ENCODE results near the gene NXPE3. TPM values are rescaled to one million over a fixed set of nuclear protein-coding genes. Genes with fewer than 3 reads are reported as not detected.

Gene NXPE3
- polyA plus RNA-seq, 1 donor (not counting 4 experiments of a cell fraction or from before 2014, with no cell fraction given): 16.8 TPM

DNA sequence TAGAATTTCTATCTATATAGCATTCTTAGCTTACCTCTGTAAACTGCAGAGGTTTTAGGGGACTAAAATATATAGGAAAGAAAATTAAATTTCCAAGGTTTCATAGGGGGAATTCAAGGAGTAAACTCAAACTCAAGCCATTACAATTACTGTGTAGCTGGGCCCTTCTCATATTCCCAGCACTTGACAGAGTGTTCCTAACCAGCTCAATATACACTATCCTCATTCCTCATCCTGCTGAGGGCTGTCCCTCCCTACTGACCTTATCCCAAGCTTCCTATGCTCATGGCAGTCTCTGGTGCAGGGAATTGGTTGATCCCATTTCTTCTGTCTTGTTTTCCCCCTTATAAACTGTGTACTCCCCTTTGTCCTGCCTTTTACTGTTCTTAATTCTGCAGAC is 33.9 kb downstream of the NXPE3 start:
- Histone ChIP-seq H3K36me3 (ENCODE audit: control insufficient read depth in 2 of 2, extremely low read depth in 1 of 2, insufficient read depth in 2 of 2, low read length in 2 of 2) (no peaks in the 10 kb centered on the region), H3K9me1 (ENCODE audit: control insufficient read depth, extremely low read depth, insufficient read depth, low read length) (no peaks in the 10 kb centered on the region), H3K27ac (ENCODE audit: control insufficient read depth, insufficient read depth, low read length) (no peak overlapping the region), H3K9me3 (ENCODE audit: control insufficient read depth, low read depth, low read length) (no peaks in the 10 kb centered on the region), H3K9ac (ENCODE audit: control insufficient read depth, extremely low read depth, insufficient read depth, low read length) (no peak overlapping the region), H3K79me2 (ENCODE audit: control insufficient read depth, insufficient read depth, low read length) (no peaks in the 10 kb centered on the region), H2AFZ (ENCODE audit: control insufficient read depth, low read length) (no peak overlapping the region), H3K4me2 (ENCODE audit: control insufficient read depth, extremely low read depth, insufficient read depth, low read depth, low read length) (no peak overlapping the region), H3K27me3 (ENCODE audit: control insufficient read depth, extremely low read depth, insufficient read depth, low read length) (no peaks in the 10 kb centered on the region), H3K4me1 (ENCODE audit: control insufficient read depth, extremely low read depth, insufficient read depth, low read length) (peaks cover 4% of the 10 kb centered on the region), H3K4me3 (ENCODE audit: control insufficient read depth in 2 of 3, extremely low read depth in 1 of 3, insufficient read depth in 2 of 3, low read depth in 1 of 3, low read length in 3 of 3) (no peak overlapping the region), H4K20me1 (ENCODE audit: control insufficient read depth, extremely low read depth, insufficient read depth, low read length) (no peaks in the 10 kb centered on the region)
- TF ChIP-seq, protein P1, sequence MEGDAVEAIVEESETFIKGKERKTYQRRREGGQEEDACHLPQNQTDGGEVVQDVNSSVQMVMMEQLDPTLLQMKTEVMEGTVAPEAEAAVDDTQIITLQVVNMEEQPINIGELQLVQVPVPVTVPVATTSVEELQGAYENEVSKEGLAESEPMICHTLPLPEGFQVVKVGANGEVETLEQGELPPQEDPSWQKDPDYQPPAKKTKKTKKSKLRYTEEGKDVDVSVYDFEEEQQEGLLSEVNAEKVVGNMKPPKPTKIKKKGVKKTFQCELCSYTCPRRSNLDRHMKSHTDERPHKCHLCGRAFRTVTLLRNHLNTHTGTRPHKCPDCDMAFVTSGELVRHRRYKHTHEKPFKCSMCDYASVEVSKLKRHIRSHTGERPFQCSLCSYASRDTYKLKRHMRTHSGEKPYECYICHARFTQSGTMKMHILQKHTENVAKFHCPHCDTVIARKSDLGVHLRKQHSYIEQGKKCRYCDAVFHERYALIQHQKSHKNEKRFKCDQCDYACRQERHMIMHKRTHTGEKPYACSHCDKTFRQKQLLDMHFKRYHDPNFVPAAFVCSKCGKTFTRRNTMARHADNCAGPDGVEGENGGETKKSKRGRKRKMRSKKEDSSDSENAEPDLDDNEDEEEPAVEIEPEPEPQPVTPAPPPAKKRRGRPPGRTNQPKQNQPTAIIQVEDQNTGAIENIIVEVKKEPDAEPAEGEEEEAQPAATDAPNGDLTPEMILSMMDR (optimal IDR thresholded peaks at IDR 0.05 in 1 of 3, IDR thresholded peaks at IDR 0.05 in 1 of 3, conservative IDR thresholded peaks at IDR 0.05 in 1 of 3; ENCODE audit: extremely low read depth in 1 of 3, insufficient read depth in 2 of 3, low read length in 3 of 3): no peak
- no peak for TF ChIP-seq EZH2 (IDR thresholded peaks at IDR 0.05; ENCODE audit: low read length)
- DNase-seq (ENCODE audit: low read depth, low spot score) (no peak), FAIRE-seq (no peak)
- dilution Hi-C loops (cut with MboI; ENCODE audit: extremely low pct_ligation_motif_present, low sequenced_read_pairs): no loop called here

DNA sequence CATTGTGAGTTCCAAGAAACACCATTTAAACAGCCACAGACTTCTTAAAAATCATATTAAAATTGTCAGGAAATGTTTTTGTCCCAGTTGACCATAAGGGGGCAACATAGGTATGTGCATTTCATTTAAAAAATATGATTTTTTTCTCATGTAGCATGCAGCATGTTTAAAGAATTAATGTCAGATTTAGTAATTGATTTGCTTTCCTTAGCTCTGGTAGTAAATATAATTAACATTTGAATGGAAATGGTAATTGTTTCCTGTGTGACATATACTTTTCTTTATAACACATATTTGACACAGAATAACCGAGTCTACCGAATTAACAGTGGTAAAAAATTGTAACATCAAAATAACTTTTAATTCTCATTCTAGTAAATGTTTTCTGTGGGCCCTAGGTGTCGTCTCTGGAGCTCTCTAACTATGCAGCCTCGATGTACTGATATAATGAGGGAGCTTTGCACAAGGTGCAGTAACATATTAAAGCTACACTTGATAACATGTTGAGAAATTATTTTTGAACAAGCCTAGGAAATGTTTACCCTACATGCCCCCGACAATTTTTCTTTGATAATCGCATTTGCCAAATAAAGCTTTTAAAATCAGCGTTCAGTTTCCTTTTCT is 34.9 kb downstream of the NXPE3 start:
- Histone ChIP-seq H4K20me1 (ENCODE audit: control insufficient read depth, extremely low read depth, insufficient read depth, low read length) (no peaks in the 10 kb centered on the region), H2AFZ (ENCODE audit: control insufficient read depth, low read length) (no peak overlapping the region), H3K9me1 (ENCODE audit: control insufficient read depth, extremely low read depth, insufficient read depth, low read length) (no peaks in the 10 kb centered on the region), H3K4me1 (ENCODE audit: control insufficient read depth, extremely low read depth, insufficient read depth, low read length) (peaks cover 4% of the 10 kb centered on the region), H3K27ac (ENCODE audit: control insufficient read depth, insufficient read depth, low read length) (no peak overlapping the region), H3K36me3 (ENCODE audit: control insufficient read depth in 2 of 2, extremely low read depth in 1 of 2, insufficient read depth in 2 of 2, low read length in 2 of 2) (no peaks in the 10 kb centered on the region), H3K79me2 (ENCODE audit: control insufficient read depth, insufficient read depth, low read length) (no peaks in the 10 kb centered on the region), H3K9ac (ENCODE audit: control insufficient read depth, extremely low read depth, insufficient read depth, low read length) (no peak overlapping the region), H3K9me3 (ENCODE audit: control insufficient read depth, low read depth, low read length) (no peaks in the 10 kb centered on the region), H3K4me3 (ENCODE audit: control insufficient read depth in 2 of 3, extremely low read depth in 1 of 3, insufficient read depth in 2 of 3, low read depth in 1 of 3, low read length in 3 of 3) (no peak overlapping the region), H3K4me2 (ENCODE audit: control insufficient read depth, extremely low read depth, insufficient read depth, low read depth, low read length) (no peak overlapping the region), H3K27me3 (ENCODE audit: control insufficient read depth, extremely low read depth, insufficient read depth, low read length) (no peaks in the 10 kb centered on the region)
- TF ChIP-seq, protein P1 (optimal IDR thresholded peaks at IDR 0.05 in 1 of 3, IDR thresholded peaks at IDR 0.05 in 1 of 3, conservative IDR thresholded peaks at IDR 0.05 in 1 of 3; ENCODE audit: extremely low read depth in 1 of 3, insufficient read depth in 2 of 3, low read length in 3 of 3): peak in 2 of 3 experiments; percentile 41 to 46
- no peak for TF ChIP-seq EZH2 (IDR thresholded peaks at IDR 0.05; ENCODE audit: low read length)
- FAIRE-seq: no peak
- no peak for DNase-seq (ENCODE audit: low read depth, low spot score)
- dilution Hi-C loops (cut with MboI; ENCODE audit: extremely low pct_ligation_motif_present, low sequenced_read_pairs): no loop called here

Data from keratinocyte (primary cell).